Measurements from ENCODE around the gene ETFB.

The ETFB gene

DNA sequence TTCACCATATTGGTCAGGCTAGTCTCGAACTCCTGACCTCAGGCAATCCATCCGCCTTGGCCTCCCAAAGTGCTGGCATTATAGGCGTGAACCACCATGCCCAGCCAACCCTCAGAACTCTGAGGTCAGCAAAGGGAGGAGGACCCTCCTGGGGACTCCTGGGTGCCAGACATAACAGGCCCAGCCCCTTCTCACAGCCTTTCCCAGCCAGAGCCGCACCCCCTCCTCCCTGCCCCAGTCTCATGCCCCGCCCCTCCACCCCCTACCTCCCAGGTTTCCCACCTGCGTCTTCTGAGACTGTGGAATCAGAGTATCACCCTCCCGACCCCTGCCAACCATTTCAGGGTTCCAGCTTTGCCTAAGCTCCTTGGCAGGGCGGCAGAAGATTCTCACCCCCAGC, 49.5 kb downstream of the ETFB start:
- no peak overlapping the region for H3K4me3 ChIP-seq (ENCODE audit: control insufficient read depth, low read depth, low read length)
- no peak for DNase-seq (ENCODE audit: low read depth)
- TF ChIP-seq, protein P1, sequence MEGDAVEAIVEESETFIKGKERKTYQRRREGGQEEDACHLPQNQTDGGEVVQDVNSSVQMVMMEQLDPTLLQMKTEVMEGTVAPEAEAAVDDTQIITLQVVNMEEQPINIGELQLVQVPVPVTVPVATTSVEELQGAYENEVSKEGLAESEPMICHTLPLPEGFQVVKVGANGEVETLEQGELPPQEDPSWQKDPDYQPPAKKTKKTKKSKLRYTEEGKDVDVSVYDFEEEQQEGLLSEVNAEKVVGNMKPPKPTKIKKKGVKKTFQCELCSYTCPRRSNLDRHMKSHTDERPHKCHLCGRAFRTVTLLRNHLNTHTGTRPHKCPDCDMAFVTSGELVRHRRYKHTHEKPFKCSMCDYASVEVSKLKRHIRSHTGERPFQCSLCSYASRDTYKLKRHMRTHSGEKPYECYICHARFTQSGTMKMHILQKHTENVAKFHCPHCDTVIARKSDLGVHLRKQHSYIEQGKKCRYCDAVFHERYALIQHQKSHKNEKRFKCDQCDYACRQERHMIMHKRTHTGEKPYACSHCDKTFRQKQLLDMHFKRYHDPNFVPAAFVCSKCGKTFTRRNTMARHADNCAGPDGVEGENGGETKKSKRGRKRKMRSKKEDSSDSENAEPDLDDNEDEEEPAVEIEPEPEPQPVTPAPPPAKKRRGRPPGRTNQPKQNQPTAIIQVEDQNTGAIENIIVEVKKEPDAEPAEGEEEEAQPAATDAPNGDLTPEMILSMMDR (IDR thresholded peaks at IDR 0.05; ENCODE audit: control insufficient read depth, insufficient read depth, low read depth, low read length, missing control alignments): no peak

DNA sequence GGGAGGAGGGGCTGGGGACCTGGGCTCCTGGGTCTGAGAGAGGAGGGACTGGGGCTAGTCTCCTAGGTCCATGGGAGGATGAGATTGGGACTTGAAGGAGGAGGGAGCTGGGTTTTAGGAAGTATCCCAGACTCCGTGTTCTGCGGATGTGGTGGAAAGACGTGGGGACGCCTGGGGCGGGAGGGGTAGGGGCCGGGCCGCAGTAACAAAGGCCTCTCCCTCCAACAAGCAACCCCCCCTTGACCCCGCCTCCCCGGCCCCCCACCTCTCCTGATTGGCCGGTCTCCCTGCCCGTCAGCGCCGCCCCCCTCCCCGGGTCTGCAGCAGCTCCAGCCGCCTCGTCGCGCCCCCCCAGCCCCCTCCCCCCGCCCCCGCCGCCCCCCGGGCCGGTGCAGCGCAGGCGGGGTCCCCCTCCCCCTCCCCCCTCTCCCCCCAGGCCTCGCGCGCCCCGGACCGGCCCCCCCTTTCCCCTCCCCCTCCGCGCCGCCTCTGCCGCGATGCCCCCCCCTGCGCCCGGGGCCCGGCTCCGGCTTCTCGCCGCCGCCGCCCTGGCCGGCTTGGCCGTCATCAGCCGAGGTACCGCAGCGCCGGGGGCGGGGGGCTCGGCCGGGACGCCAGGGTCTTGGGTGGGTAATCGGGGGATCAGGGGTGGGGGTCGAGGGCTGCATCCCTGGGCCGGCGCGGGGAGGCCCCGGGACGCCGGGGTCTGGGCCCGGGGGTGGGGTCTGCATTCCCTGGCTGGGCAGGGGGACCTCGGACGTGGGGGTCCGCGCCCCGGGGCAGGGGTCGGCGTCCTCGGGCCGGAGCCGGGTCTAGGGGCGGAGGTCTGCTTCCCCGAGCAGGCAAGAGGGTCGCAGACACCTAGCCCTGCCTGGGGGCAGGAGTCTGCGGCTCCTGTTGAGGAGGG, 54.6 kb downstream of the ETFB start, which contains the start of gene IGLON5:
IGLON5 (plus strand) TSS at position 294 of the 907 bp plus-strand sequence; CDS start at position 498, 204 bp downstream.
- no peak for DNase-seq (ENCODE audit: low read depth)
- H3K4me3 ChIP-seq (ENCODE audit: control insufficient read depth, low read depth, low read length): no peak within 1 kb of the TSS
- TF ChIP-seq, protein P1 (IDR thresholded peaks at IDR 0.05; ENCODE audit: control insufficient read depth, insufficient read depth, low read depth, low read length, missing control alignments): no peak

DNA sequence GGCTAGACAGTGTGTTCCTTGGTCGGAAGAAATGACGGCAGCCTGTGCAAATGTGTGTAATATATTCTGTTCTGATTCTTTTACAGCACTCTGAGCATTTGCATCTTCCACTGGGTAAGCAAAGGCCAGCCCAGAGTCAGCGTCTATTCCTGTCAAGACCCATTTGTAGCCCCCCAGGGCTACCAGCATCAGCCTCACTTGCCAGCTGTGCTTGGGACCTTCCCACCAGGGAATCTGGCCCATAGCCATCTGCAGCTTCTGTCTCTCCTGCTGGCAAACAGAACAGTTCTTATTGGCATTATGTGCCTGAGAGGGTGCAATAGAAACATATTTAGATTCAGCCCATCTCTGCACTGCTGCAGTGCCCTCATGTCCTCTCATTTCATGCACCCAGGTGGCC, 60.7 kb downstream of the ETFB start:
- DNase-seq (ENCODE audit: low read depth): no peak
- TF ChIP-seq, protein P1 (IDR thresholded peaks at IDR 0.05; ENCODE audit: control insufficient read depth, insufficient read depth, low read depth, low read length, missing control alignments): no peak
- H3K4me3 ChIP-seq (ENCODE audit: control insufficient read depth, low read depth, low read length): no peak overlapping the region

DNA sequence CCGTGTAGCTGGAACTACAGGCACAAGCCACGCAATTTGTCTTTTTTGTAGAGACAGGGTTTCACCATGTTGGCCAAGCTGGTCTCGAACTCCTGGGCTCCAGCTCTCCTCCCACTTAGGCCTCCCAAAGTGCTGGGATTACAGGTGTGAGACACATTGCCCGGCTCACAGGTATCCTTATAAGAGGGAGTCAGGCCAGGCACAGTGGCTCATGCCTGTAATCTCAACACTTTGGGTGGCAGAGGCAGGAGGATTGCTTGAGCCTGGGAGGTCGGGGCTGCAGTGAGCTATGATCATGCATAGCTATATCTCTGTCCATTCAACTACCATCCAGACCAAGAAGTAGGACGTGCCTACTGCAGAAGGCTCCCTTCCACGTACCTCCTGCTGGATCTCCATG, 64.9 kb downstream of the ETFB start:
- no peak for DNase-seq (ENCODE audit: low read depth)
- TF ChIP-seq, protein P1 (IDR thresholded peaks at IDR 0.05; ENCODE audit: control insufficient read depth, insufficient read depth, low read depth, low read length, missing control alignments): no peak
- H3K4me3 ChIP-seq (ENCODE audit: control insufficient read depth, low read depth, low read length): no peak overlapping the region

DNA sequence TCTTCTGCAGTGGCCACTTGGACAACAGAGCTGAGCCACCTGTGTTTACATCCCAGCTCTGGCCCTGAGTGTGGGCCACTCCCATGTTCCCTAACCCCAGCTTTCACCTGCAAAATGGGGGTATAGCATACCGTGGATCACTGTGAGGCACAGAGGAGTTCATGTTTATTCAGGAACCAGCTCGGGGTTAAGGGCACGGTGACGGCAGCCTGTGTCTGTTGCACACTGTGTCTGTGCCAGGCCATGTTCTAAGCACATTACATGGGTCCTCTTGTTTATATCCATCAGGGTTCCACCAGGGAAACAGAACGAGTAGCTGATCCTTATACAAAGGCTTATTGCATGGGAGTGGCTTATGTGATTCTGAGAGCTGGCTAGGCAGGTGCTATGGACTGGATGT, 68.8 kb downstream of the ETFB start:
- H3K4me3 ChIP-seq (ENCODE audit: control insufficient read depth, low read depth, low read length): no peak overlapping the region
- TF ChIP-seq, protein P1 (IDR thresholded peaks at IDR 0.05; ENCODE audit: control insufficient read depth, insufficient read depth, low read depth, low read length, missing control alignments): no peak
- DNase-seq (ENCODE audit: low read depth): no peak

DNA sequence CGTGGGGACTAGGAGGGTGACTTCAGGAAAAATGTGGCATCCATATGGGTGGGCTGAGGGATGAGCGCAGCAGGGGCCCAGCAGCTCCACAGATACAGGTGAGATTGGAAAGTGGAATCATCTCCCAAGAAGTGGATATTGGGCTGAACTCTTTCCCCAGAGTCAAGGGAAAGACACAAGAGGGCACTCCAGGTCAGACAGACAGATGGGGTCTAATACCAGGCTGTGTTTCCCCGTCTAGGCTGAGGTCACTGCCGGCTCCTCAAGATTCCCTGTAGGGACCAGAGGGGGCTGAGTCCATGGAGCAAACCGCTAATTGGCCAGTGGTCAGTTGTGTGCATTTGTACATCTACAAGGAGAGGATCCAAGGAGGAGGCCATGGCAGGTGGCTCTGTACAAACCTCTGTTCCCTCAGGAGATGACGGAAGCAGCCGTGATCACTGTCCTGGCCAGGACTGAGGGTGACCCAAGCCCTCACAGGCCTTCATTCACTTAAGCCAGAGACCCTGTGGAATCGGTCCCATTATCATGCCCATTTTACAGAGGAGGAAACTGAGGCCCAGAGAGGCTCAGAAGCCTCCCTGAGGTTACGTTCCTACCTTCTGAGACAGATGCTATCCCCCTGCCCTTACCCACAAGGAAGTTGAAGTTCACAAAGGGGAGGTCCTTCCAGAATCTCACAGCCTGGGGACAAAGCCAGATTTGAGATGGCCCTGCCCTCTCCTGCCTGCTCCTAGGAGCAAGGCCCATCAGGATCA, 69.7 kb downstream of the ETFB start:
- TF ChIP-seq, protein P1 (IDR thresholded peaks at IDR 0.05; ENCODE audit: control insufficient read depth, insufficient read depth, low read depth, low read length, missing control alignments): no peak
- DNase-seq (ENCODE audit: low read depth): no peak
- H3K4me3 ChIP-seq (ENCODE audit: control insufficient read depth, low read depth, low read length): no peak overlapping the region

All from AG09309 (cell line).